Stimulated activated CD4-positive, alpha-beta T cell treated with anti-CD3 and anti-CD28 coated beads, Interleukin-4, amount 100 ng/mL, for 4 hours (primary cell): ENCODE measurements around the gene PPP1R16B.

Source experiments
- DNase-seq, 2 experiments: peaks; one replicate each; pipeline ENCODE4 v3.0.0-alpha.2; 2020

Gene PPP1R16B

DNA sequence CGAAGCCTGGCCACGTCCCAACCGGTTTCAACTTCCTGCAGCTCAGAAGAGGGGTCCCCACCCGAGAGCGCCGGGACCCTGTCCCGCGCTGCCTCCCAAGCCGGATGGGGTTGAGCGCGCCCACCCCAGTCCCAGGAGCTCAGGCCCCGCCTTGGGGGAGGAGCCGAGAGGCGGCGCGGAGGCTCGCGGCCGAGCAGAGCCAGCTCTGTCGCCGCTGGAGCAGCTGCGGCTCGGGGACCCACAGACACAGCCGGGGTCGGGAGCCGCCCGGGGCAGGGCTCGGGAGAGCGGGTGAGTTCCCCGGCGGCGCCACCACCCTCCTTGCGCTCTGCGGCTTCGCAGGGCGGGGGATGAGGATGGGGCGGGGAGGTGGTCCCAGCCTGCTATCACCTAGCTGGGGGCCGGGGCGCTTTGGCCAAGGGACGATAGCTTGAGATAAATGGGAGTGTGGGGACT, at the start of gene PPP1R16B:
PPP1R16B (plus strand) TSS at position 196 of the 456 bp plus-strand sequence. CDS start 30,229 bp downstream, outside the sequence.
- peak; percentile 73 to 79 for DNase-seq

DNA sequence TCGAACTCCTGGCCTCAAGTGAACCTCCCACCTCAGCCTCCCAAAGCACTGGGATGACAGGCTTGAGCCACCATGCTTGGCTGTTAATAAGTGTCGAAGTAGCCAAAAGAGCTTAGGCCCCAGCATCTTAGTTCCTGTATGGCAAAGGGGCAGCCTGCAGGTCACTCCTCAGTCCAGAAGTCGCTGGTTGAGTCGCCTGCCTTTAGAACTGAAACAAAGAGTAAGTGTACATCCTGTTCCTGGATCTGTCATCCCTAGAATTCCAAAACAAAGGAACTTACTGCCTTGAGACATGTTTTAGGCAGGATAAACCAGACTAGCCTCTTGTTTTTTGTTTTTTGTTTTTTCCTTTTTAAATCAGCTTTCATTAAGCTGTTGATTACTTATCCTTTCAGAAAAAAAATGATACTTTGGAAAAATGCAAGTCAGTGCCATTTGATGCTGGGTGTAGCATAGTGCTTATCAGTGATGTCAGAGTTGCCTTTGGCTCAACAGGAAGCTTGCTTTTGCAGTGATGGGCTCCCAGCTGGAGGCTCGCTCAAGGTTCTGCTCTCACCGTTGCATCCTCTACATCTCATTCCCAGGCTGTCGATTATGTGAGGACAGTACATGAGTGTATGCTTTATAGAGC, 48.2 kb upstream of the PPP1R16B start:
- DNase-seq = no peak

DNA sequence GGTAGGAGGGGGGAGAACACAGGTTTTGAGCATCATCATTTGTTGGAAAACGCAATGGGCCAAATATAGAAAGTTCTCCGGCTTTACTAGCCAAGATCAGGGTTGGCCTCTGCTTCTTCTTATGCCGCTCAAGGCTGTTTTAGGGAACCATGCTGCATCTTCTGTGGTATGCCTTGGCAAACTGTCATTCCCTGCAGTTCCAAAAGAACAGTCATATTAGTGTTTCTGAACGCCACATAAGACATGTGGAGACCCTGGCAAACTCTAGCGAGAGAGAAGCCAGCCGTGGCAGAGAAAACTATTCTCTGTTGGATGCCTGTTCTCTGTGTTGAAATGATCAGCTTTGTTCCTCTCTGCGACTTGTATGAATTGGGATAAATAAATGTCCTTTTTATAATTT, 46.4 kb upstream of the PPP1R16B start:
- DNase-seq = no peak

DNA sequence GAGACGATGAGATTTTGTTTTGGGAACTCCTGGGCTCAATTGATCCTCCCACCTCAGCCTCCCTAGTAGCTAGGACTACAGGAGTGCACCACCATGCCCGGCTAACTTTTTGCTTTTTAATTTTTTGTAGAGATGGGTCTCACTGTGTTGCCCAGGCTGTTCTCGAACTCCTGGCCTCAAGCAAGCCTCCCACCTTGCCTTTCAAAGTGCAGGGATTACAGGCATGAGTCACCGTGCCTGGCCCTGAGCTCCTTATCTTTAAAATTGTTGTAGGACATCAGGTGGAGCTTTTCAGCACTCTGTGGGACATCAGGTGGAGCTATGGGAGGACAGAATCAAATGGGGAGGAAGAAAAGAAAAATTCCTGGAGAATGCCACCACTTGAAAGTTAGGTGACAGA, 44.5 kb upstream of the PPP1R16B start:
- no peak for DNase-seq

DNA sequence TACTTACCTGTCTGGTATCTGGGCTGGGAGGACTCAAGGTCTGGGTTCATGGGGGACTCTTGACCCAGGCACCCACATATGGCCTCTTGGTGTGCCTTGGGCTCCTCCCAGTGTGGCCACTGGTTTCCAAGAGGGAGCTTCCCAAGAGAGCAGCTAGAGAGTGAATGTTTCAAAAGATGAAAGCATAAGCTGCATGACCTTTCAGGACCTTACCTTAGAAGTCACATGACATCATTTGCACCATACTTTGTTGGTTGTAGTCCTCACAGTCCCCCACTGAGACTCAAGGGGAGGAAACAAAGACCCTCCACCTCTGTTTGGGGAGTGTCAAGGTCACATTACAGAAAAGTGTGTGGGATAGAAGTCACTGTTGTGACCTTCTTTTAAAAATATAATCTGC, 43.3 kb upstream of the PPP1R16B start:
- DNase-seq = no peak

DNA sequence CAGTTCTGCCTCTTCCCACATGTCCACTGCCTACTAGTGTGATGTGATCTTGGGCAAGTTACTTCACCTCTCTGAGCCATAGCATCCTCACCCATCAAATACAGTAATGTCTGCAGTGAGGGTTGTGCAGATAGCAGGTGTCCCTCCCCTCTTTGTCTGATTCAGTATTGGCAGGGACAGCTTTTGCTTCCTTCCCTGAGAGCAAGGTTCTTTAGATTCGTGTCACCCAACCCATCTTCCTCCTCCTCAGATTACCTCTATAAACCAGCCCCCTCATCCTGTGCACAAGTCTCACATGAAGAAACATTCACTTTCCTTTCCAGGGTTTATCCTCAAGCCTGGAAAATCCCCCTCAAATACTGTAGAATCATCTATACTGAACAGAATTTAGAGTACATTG, 41.9 kb upstream of the PPP1R16B start:
- no peak for DNase-seq

DNA sequence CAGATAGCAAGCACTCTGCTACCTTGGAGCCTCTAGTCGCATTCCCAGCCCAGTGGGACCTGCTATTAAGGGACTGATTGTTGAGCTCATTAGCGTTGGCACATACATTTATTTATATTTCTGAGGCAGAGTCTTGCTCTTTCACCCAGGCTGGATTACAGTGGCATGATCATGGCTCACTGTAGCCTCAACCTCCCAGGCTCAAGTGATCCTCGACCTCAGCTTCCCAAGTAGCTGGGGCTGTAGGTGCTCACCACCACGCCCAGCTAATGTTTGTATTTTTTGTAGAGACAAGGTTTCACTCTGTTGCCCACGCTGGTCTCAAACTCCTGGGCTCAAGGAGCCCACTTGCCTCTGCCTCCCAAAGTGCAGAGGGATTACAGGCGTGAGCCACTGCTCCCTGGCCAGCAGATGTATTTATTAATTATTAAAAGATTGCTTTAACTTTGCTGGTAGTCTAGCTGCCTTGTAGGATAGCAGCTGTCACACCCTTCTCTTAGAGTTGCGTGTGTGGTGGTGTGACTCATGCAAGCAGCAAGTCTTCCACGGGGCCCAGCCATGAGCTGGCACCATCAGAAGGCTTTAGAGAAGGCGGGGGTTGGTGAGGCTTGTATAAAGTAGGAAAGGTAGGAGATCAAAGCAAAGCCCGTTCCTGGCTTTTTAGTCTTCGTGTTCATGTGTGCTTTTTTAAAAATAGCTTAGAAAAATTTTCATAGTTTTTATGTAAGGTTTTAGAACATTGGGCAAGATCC, 40.8 kb upstream of the PPP1R16B start:
- peak; percentile 39 to 64 for DNase-seq

DNA sequence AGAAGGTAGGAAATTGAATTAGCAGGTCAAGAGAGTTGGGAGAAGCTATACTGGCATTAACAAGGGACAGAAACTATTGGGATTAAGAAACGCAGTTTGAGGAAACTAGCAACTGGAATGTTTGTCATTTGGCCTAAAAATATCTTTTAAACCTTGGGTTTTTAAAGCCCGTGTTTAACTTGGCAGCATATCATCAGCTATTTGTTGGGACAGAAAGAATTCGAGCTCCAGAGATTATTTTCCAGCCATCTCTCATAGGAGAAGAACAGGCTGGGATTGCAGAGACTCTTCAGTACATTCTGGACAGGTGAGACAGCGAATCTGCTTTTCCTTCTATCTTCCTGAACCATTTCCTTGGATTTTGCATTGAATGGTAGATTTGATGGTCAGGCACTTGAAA, 39.4 kb upstream of the PPP1R16B start:
- no peak for DNase-seq

DNA sequence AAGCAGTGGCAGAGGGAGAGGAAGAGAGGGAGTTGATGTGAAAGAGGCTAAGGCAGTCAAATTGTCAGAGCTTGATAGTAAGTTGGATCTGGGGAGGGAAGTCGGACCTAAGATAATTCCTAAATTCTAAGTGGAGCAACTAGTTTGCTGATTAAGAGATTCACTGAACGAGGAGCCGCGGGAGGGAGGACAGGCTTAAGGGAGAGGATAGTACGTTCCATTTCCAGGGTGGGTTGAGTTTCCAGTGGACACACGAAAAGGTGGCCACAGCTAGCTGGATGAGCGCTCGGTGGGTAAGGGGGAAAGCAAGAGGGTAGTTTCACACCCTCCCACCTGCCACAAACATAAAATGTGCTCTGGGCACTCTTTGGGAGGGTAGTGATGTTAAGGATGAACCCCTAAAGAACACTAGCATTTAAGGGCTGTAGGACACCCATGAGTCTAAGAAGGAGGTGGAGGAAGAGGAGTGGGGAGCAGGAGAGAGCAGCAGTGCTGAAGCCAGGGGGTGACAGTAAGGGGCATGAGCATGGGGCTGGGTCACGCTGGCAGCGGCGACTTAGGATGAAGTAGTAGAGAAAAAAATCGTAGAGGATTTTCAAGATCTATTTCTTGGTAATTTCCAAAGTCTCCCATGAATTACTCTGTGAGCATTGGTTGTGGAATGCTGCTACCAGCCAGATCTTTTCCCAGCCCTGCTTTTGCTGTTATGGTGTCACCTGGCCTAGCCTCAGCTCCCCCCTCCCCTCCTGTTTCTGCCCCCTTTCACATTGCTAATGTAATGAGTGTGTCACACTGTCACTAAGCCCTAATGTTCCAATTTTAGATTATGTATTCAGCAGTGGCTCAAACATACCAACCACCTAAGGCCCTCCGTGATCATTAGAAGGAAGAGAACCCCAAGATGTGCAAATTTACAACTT, 35.9 kb upstream of the PPP1R16B start:
- DNase-seq = no peak

DNA sequence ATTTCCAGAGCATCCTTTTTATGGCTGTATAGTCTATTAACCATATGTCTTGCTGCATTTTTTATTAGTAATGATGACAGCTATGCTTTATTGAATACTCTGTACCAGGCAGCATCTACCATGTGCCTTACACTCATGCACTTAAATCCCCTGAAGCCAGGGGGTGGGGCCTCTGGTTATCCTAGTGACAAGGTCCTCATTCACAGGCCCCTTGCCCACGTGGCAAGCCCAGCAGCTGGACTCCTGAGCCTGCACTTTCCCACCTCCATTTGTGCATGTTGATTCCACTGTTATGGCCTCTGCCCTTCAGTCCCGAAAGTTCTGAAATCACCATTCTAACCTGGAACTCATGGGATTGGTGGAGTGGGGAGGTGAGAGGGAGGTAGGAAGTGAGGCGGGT, 35.0 kb upstream of the PPP1R16B start:
- no peak for DNase-seq

DNA sequence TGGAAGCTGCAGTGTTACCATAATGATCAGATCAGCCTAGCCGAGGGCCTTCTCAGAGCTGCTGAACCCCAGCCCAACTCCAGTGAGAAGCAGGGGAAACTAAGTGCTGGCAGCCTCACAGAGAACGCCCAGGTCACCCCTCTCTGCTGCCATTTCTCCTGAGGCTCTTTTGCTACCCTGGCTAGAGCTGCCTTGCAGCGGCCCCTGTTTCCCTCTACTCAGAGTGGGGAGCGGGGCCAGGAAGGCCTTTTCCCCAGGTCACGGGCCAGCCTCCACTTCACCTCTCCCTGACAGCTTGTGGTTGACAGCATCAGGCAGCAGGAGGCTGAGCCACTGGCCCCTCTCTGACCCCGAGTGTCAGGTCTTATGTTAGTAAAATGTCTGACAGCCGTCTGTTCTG, 34.5 kb upstream of the PPP1R16B start:
- DNase-seq = no peak

DNA sequence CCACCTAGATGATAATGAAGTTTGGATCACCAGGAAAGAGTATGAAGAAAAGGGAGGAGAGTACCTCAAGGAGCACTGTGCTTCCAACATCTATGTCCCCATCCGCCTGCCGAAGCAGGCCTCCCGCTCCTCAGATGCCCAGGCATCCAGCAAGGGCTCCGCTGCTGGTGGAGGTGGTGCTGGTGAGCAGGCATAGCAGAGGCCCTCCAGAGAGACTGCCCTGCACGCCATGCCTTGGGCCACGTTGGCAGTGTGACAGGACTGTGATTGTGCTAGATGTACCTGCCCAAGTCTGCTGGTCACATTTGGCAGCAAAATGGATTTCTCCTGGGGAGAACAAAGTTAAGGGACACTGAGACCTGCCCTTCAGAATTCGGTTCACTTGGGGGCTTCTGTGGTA, 33.9 kb upstream of the PPP1R16B start:
- DNase-seq = no peak

DNA sequence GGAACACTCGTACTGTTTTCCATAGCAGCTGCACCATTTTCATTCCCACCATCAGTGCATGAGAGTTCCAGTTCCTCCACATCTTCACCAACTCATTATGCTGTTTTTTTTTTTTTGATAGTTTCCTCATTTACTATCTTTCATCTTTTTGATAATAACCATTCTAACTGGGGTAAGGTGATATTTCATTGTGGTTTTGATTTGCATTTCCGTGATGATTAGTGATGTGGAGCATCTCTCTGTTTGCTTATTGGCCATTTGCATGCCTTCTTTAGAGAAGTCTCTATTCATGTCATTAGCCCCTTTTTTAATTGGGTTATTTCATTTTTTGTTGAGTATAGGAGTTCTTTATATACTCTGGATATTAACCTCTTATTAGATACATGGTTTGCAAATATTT, 31.3 kb upstream of the PPP1R16B start:
- DNase-seq = no peak

DNA sequence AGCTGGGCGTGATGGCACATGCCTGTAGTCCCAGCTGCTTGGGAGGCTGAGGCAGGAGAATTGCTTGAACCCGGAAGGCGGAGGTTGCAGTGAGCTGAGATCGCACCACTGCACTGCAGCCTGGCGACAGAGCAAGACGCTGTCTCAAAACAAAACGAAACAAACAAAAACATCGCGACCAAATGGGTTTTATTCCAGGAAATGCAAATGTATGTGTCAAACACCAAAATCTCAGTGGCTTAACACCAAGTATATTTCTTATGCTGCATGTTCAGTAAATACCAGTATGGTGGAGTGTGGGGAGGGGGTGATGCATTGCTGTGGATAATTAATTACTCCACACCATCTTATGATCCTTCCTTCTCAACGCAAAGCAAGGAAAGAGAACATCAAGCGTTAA, 29.1 kb upstream of the PPP1R16B start:
- DNase-seq = no peak

DNA sequence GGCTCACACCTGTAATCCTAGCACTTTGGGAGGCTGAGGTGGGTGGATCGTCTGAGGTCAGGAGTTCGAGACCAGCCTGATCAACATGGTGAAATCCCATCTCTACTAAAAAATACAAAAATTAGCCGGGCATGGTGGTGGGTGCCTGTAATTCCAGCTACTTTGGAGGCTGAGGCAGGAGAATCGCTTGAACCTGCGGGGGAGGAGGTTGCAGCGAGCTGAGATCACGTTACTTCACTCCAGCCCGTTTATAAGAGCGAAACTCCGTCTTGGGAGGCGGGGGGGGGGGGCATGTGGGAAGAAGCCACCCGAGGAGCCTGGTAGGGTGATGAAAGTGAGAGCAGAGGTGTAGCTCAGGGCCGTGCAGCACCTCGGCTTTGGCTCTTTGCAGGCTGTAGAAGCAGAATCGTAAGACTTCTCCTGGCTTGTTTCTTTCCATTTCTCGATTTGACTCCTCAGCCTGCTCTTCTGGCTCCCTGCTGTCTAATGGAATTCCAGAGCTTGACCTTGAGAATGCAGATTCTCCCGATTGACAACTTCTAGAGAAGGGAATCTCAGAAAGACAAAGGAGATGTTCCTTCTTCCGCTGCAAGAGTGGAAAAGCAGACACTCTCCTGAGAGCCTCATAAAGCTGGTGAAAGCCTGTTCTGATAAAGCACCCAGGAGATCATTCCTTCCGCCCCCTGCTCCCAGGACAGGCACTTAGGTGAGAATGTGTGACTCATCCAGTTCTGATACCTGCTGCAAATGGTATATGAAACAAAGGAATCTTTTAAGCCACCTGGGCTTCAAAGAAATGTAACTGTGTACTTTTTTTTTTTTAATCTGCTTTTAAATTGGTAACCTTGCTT, 26.0 kb upstream of the PPP1R16B start:
- no peak for DNase-seq

DNA sequence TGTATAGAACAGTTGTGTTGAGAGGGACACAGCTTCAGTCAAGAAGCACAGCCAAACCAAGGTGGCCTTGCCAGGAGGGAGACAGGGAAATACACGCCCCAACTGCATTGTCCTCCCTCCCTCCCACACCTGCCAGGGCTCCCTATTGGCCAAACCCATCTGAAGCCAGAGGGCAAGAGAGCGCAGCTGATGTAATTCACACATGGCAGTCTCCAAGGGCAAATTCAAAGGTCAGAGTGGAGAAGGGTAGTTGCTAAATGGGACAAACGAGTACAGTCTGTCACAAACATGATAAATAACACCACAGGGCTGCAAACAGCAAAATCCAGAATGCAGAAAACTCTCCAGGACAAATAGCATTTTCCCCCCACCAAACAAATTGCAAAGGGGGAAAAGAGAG, 23.2 kb upstream of the PPP1R16B start:
- no peak for DNase-seq

DNA sequence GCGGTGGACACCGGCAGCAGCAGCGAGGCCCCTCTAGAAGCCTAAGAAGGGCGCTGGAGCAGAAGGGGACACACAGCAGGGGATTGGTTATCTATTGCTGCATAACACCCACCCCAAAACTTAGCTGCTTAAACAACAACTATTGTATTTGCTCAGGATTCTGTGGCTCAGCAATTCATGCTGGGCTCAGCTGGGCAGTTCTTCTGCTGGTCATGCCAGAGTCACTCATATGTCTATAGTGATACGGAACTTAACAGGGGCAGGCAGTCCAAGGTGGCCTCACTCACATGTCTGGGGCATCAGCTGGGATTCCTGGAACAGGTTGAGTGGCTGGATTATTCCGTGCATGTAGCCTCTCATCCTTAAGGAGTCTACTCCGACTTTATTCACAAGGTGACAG, 17.6 kb upstream of the PPP1R16B start:
- DNase-seq = no peak

DNA sequence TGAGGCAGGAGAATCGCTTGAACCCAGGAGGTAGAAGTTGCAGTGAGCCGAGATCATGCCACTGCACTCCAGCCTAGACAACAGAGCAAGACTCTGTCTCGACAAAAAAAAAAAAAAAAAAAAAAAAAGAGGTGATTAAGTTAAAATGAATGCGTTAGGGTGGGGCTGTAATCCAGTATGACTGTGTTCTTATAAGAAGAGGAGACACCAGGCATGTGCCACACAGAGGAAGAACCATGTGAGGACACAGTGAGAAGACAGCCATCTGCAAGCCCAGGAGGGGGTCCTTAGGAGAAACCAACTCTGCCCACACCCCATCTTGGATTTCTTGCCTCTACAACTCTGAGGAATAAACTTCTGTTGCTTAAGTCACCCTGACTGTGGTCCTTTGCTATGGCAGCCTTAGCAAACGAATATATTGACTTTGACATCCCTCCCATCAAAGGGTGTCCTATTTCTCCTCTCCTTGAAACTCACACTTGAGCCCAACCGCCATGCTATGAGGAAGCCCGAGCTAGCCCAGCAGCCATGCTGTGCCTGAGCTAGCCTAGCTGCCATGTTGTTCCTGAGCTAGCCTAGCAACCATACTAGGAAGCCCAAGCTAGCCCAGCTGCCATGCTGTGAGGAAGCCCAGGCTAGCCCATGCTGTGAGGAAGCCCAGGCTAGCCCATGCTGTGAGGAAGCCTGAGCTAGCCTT, 15.8 kb upstream of the PPP1R16B start:
- no peak for DNase-seq

DNA sequence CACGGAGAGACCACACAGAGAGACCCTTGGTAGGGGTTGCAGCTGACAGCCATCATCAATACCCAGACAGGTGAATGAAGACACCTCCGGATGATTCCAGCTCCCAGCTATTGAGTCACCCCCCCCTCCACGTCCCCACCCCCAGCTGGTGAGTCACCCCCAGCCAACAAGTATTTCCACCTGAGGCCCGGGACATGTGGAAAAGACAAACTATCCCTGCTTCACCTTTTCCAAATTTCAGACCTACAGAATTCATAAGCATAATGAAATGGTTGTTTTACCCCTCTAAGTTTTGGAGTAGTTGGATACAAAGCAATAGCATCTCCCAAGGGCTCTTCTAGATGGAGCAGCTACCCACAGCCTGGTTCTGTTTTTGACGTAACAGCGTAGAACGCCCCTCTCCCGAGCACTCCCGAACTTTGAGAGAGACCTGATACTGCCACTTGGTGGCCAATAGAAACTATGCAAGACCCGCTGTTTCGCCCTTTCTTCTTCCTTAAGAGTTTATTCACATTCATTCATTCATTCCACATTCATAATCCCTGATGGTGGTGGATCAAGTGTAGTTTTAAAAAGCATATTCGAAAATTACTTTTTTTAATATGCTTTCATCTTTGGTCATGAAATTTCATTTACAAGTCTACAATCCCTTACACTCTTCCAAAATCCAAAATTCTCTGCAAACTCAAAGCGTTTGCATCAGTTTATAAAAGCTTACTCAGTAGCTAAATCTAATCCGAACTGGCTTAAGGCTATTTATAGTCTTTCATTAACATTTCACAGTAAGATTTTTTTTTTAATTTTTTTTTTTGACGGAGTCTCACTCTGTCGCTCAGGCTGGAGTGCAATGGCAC, 15.1 kb upstream of the PPP1R16B start:
- DNase-seq = peak; percentile 32 to 50

DNA sequence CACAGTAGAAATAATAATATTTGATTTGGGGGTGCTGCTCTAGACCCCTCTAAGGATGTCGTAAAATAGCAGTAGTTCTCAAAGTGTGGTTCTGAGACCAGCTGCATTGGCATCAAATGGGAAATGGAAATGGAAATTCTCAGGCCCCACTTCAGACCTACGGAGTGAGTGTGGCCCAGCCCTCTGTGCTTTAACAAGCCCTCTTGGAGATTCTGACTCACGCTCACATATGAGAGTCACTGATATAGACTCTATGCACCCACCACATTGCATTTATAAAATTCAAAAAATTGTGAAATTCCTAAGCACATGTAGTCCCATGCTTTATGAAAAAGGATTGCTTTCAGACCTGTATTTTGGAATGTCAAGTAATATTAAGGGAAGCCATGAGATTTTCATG, 14.2 kb upstream of the PPP1R16B start:
- DNase-seq = no peak

DNA sequence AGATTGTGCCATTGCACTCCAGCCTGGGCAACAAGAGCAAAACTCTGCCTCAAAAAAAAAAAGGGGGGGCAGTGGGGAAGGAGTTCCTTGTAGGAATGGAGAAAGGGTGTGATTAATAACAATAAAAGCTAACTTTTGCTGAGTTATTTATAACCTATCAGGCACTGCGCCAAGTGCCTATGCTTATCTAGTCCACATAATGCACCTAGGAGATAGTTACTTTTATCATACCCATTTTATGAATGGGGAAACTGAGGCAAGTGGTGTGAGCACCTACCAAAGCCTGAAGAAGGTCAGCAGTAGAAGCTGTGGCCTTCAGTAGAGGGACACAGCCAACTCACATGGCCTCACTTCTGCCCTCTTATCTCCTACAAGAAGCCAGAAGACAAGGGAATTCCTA, 13.6 kb upstream of the PPP1R16B start:
- DNase-seq = no peak
